ENCODE measurements around the gene RTN4RL1.

Gene RTN4RL1

GRCh38 chr17:1943436-1943831 lies 81.7 kb downstream of the RTN4RL1 start:
- DNase-seq, result no peak

GRCh38 chr17:1942666-1943435 lies 82.3 kb downstream of the RTN4RL1 start:
- no peak for DNase-seq

GRCh38 chr17:1942066-1942365 lies 83.1 kb downstream of the RTN4RL1 start:
- no peak for DNase-seq

GRCh38 chr17:1941272-1942065 lies 83.7 kb downstream of the RTN4RL1 start:
- no peak for DNase-seq

GRCh38 chr17:1940810-1941185 lies 84.3 kb downstream of the RTN4RL1 start:
- DNase-seq, result no peak

GRCh38 chr17:1939981-1940809 lies 84.9 kb downstream of the RTN4RL1 start:
- DNase-seq, result no peak

- DNase-seq, result no peak
Observed at GRCh38 chr17:1937461-1937860, 87.7 kb downstream of the RTN4RL1 start.

- DNase-seq, result no peak
Observed at GRCh38 chr17:1936766-1937165, 88.4 kb downstream of the RTN4RL1 start.

- DNase-seq, result no peak
Observed at GRCh38 chr17:1934901-1935300, 90.2 kb downstream of the RTN4RL1 start.

- DNase-seq, result no peak
Observed at GRCh38 chr17:1933875-1934715, 91.0 kb downstream of the RTN4RL1 start.

GRCh38 chr17:1931844-1932579 lies 93.1 kb downstream of the RTN4RL1 start:
- no peak for DNase-seq

GRCh38 chr17:1930337-1930645 lies 94.8 kb downstream of the RTN4RL1 start:
- no peak for DNase-seq

GRCh38 chr17:1928976-1929375 lies 96.2 kb downstream of the RTN4RL1 start:
- DNase-seq, result no peak

- no peak for DNase-seq
Observed at GRCh38 chr17:1920948-1921351, 104.2 kb downstream of the RTN4RL1 start.

GRCh38 chr17:1919201-1919600 lies 105.9 kb downstream of the RTN4RL1 start:
- no peak for DNase-seq

- no peak for DNase-seq
Observed at GRCh38 chr17:1918346-1919162, 106.6 kb downstream of the RTN4RL1 start.

- DNase-seq, result no peak
Observed at GRCh38 chr17:1916963-1917715, 108.0 kb downstream of the RTN4RL1 start.

GRCh38 chr17:1916316-1916715 lies 108.8 kb downstream of the RTN4RL1 start:
- DNase-seq, result no peak

GRCh38 chr17:1915889-1916288 lies 109.2 kb downstream of the RTN4RL1 start:
- DNase-seq, result no peak

- no peak for DNase-seq
Observed at GRCh38 chr17:1914661-1915083, 110.5 kb downstream of the RTN4RL1 start.

Data from activated CD4-positive, CD25-positive, alpha-beta regulatory T cell (primary cell).